ENCODE data around the gene CLEC17A.

CLEC17A gene

DNA sequence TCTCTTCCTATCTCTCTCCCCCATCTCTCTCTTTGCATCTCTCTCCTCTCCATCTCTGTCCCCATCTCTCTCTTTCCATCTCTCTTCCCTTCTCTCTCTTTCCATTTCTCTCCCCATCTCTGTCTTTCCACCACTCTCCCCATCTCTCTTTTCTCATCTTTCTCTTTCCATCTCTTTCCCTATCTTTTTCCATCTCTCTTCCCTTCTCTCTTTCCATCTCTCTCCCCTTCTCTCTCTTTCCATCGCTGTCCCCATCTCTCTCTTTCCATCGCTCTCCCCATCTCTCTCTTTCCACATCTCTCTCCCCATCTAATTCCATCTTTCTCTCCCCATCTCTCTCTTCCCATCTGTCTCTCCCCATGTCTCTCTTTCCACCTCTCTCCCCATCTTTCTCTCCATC is 67.3 kb downstream of the CLEC17A start:
- TF ChIP-seq, protein P1, sequence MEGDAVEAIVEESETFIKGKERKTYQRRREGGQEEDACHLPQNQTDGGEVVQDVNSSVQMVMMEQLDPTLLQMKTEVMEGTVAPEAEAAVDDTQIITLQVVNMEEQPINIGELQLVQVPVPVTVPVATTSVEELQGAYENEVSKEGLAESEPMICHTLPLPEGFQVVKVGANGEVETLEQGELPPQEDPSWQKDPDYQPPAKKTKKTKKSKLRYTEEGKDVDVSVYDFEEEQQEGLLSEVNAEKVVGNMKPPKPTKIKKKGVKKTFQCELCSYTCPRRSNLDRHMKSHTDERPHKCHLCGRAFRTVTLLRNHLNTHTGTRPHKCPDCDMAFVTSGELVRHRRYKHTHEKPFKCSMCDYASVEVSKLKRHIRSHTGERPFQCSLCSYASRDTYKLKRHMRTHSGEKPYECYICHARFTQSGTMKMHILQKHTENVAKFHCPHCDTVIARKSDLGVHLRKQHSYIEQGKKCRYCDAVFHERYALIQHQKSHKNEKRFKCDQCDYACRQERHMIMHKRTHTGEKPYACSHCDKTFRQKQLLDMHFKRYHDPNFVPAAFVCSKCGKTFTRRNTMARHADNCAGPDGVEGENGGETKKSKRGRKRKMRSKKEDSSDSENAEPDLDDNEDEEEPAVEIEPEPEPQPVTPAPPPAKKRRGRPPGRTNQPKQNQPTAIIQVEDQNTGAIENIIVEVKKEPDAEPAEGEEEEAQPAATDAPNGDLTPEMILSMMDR (IDR thresholded peaks at IDR 0.05; ENCODE audit: low read depth, low read length), result no peak
- H3K4me3 ChIP-seq (ENCODE audit: low read depth, low read length), result no peak overlapping the region

DNA sequence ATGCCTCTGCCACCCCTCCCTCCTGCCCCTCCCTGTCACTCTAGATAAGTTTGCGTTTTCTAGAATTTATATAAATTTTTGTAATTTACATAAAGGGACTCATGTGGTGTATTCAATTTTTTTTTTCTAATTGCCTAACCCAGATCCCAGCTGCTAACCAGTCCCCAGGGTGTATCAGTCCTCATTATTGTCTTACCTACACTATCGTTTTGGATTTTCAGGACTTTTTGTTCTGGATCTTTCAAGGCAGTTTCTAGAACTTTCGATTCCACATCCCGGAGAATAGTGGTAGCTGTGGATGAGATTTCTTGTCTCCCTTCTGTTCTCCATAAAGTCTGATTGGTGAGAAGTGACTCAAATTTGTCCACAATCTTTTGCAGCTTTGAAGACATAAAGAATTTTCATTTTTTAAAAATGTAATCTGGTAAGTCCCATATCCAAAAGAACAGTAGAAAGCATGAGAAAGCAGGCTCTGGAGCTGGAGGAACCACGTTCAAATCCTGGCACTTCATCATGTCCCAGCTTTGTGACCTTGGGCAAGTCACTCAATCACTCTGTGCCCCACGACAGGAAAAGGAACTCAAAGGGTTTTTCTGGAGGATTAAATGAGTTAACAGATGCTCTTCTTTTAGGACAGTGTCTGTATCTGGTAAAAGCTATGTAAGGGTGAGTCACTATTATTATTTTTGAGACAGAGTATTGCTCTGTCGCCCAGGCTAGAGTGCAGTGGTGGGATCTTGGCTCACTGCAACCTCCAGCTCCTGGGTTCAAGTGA is 72.1 kb downstream of the CLEC17A start:
- H3K4me3 ChIP-seq (ENCODE audit: low read depth, low read length), result no peak overlapping the region
- TF ChIP-seq, protein P1 (IDR thresholded peaks at IDR 0.05; ENCODE audit: low read depth, low read length), result no peak

DNA sequence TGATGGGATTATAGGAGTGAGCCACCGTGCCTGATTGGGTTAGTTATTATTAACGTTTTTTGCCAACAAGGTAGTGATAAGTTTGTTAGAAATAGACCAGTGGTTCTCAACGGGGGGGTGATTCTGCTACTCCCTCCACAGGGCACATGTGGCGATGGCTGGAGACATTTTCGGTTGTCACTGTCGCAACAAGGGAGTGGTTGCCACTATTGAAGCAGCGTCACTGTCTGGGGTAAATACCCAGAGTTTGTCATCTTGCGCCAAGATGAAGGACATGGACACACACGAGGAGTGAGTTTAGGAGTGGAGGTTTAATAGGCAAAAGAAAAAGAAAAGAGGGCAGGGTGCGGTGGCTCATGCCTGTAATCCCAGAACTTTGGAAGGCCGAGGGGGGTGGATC is 72.8 kb downstream of the CLEC17A start:
- TF ChIP-seq, protein P1 (IDR thresholded peaks at IDR 0.05; ENCODE audit: low read depth, low read length), result no peak

DNA sequence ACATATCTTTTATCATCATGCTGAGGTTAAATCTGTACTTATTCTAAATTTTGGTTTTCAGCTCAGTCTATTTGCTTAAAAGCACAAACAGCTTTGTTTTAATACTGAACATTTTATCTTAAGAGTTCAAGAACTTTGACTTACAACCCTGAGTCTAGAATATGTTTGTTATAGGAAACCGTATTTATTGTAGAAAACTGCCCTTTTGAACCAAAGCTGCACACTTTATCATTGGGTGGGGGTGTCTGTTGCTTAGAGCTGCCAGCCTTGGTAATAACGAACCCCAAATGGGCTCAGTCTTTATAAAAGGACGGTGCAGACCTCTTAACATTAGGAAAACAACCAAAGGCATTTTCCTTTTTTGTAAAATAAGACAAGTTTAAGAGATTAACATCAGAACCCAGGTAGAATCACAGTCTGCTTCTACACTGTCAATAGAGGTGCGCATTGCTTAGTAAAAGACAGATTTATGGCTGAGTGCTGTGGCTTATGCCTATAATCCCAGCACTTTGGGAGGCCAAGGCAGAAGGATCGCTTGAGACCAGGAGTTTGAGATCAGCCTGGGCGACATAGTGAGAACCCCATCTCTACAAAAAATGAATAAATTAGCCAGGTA is 77.1 kb downstream of the CLEC17A start:
- H3K4me3 ChIP-seq (ENCODE audit: low read depth, low read length), result no peak overlapping the region
- TF ChIP-seq, protein P1 (IDR thresholded peaks at IDR 0.05; ENCODE audit: low read depth, low read length), result no peak

More for the DNA sequence above, 72.8 kb downstream of the CLEC17A start:
- H3K4me3 ChIP-seq (ENCODE audit: low read depth, low read length), result no peak overlapping the region

DNA sequence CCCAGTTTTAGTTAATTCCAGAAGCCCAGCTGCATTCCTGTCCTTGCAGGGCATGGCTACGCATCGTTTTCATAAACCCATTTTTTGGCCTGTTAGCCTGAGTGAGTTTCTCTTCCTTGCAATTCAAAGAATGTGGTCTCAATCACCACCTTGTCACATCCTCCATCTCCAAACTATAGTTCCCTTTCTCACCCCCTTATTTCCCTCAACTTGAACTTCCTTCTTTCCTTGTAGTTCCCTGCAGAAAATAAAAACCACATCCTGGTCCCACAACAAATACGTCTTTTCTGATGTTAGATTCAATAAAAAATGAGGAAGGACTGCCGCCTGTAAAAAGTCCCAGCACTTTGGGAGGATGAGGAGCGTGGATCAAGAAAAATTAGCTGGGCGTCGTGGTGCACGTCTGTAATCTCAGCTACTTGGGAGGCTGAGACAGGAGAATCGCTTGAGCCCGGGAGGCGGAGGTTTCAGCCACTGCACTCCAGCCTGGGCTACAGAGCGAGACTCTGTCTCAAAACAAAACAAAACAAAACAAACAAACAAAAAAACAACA is 78.6 kb downstream of the CLEC17A start:
- no peak overlapping the region for H3K4me3 ChIP-seq (ENCODE audit: low read depth, low read length)
- TF ChIP-seq, protein P1 (IDR thresholded peaks at IDR 0.05; ENCODE audit: low read depth, low read length), result no peak
